MCF 10A (cell line): Measurements from ENCODE around the gene ERLEC1. TPM values are rescaled to one million over a fixed set of nuclear protein-coding genes. Genes with fewer than 3 reads are reported as not detected.
"Not testable (repeated sequence)": the region's sequence is repeated elsewhere in the genome, so short reads cannot be mapped to it uniquely, and the experiment has no call there.

Experiments used
- BruUV-seq: library from RNA; stranded (reverse); fragments of 400-500 nt; replicated peaks from 2 replicates; lab custom pipeline; 2021; lab: Mats Ljungman, UMichigan
- CTCF ChIA-PET: fragments of 300-600 bp; sonication (Branson Sonifier 250); formaldehyde crosslinking; extraction: SDS; loops from one replicate; lab custom pipeline; 2021; ENCODE audit warnings: antibody characterized with exemption, inconsistent platforms; lab: Yijun Ruan, JAX
- POLR2A ChIA-PET: fragments of 300-600, 350-650 bp; sonication (Branson Sonifier 250); formaldehyde crosslinking; extraction: SDS; loops from one replicate; lab custom pipeline; 2020; ENCODE audit warnings: antibody characterized with exemption, inconsistent platforms; lab: Yijun Ruan, JAX
- DNase-seq: peaks from one replicate; pipeline ENCODE4 v3.0.0-alpha.2; 2018; ENCODE audit not compliant: unreplicated experiment
- H3K27ac Mint-ChIP-seq: one replicate; pipeline ENCODE4 v1.8.0; 2022; ENCODE audit warnings: mild to moderate bottlenecking, low read depth, mixed read lengths; ENCODE audit not compliant: unreplicated experiment
- H3K27me3 Mint-ChIP-seq: one replicate; pipeline ENCODE4 v1.8.0; 2022; ENCODE audit warnings: mixed read lengths; ENCODE audit not compliant: insufficient read depth, unreplicated experiment
- H3K36me3 Mint-ChIP-seq: one replicate; pipeline ENCODE4 v1.8.0; 2022; ENCODE audit warnings: mild to moderate bottlenecking, moderate library complexity, mixed read lengths; ENCODE audit not compliant: insufficient read depth, unreplicated experiment
- H3K4me1 Mint-ChIP-seq: one replicate; pipeline ENCODE4 v1.8.0; 2022; ENCODE audit warnings: mixed read lengths; ENCODE audit not compliant: insufficient read depth, unreplicated experiment
- H3K4me3 Mint-ChIP-seq: one replicate; pipeline ENCODE4 v1.8.0; 2022; ENCODE audit warnings: mild to moderate bottlenecking, moderate library complexity, mixed read lengths; ENCODE audit not compliant: unreplicated experiment
- H3K9me3 Mint-ChIP-seq: one replicate; pipeline ENCODE4 v1.8.0; 2022; ENCODE audit warnings: mixed read lengths; ENCODE audit not compliant: unreplicated experiment
- intact Hi-C: fragments of 100-400 bp; cut with micrococcal nuclease; formaldehyde crosslinking; loops from 2 replicates; pipeline ENCODE4 v1.14.1; 2022
- total RNA-seq: library from RNA; stranded (reverse); gene quantifications from 2 replicates; pipeline ENCODE4 v1.2.3, GENCODE V29; 2022
- TF ChIP-seq, protein P1 (sequence below): fragments of 200-600 bp; IDR thresholded peaks from one replicate; pipeline ENCODE4 v1.8.0; 2022; ENCODE audit warnings: antibody characterized with exemption, mild to moderate bottlenecking; ENCODE audit not compliant: unreplicated experiment

ERLEC1 gene
- total RNA-seq, 1 experiment from 2014 or later, result 51.4 TPM

DNA sequence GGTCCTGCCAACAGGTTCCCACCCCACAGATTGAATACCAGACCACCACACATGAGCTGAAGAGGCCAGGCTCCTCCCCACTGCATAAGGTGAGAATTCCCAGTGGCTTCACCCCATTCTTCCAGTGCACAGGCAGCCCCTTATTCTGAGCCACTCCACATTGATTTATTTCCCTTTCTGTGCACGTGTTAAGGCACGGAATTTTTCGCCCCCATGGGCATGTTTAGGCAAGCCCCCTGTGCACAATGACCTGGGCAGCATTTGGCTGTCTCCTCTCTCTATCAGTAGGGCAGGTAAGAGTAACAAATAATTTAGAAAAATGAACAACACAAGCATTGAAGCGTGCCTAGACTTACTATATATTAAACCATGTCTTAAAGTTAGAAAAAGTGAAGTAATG is 34.5 kb upstream of the ERLEC1 start:
- Mint-ChIP-seq H3K9me3 (no peaks in the 10 kb centered on the region), H3K27me3 (no peaks in the 10 kb centered on the region), H3K4me3 (no peak overlapping the region), H3K36me3 (peaks cover 16% of the 10 kb centered on the region), H3K27ac (peak overlapping the region; percentile 19), H3K4me1 (peaks cover 25% of the 10 kb centered on the region)
- intact Hi-C loops, result no loop called here
- POLR2A ChIA-PET, result interaction anchor here (1.2 kb wide), 1 partner anchor 15 kb away, joined by 7 read pairs; the partner anchor contains the start of gene CHAC2
- BruUV-seq, result no TSS peak
- DNase-seq, result no peak
- TF ChIP-seq, protein P1, sequence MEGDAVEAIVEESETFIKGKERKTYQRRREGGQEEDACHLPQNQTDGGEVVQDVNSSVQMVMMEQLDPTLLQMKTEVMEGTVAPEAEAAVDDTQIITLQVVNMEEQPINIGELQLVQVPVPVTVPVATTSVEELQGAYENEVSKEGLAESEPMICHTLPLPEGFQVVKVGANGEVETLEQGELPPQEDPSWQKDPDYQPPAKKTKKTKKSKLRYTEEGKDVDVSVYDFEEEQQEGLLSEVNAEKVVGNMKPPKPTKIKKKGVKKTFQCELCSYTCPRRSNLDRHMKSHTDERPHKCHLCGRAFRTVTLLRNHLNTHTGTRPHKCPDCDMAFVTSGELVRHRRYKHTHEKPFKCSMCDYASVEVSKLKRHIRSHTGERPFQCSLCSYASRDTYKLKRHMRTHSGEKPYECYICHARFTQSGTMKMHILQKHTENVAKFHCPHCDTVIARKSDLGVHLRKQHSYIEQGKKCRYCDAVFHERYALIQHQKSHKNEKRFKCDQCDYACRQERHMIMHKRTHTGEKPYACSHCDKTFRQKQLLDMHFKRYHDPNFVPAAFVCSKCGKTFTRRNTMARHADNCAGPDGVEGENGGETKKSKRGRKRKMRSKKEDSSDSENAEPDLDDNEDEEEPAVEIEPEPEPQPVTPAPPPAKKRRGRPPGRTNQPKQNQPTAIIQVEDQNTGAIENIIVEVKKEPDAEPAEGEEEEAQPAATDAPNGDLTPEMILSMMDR, result no peak
- CTCF ChIA-PET, result interaction anchor here (0.8 to 0.9 kb wide), 2 partner anchors 10 to 349 kb away, joined by 3 to 4 read pairs; no protein-coding TSS in a partner anchor

DNA sequence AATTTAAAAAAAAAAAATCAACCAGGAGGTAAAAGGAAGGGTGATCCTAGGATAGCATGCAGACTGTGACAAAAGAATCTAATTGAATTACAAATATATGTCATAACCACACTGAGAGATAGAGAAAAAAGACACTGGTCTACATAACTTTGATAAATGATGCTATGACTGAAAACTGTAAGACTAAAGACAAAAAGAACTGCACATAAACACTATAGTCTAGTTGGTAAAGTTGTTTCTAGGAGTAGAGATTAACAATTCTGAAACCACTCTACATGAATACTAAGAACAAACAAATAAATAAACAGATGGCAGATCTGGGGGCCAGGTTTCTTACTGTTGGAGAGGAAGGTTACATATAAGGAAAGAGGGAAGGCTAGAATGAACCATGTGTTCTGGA is 33.8 kb upstream of the ERLEC1 start:
- POLR2A ChIA-PET, result no interaction called here
- TF ChIP-seq, protein P1, result no peak
- peaks cover 11% of the 10 kb centered on the region for H3K36me3 Mint-ChIP-seq
- H3K4me1 Mint-ChIP-seq, result peaks cover 25% of the 10 kb centered on the region
- intact Hi-C loops, result no loop called here
- no peak for DNase-seq
- CTCF ChIA-PET, result interaction anchor here (0.5 kb wide), 1 partner anchor 463 kb away, joined by 3 read pairs; no protein-coding TSS in a partner anchor
- no peaks in the 10 kb centered on the region for H3K27me3 Mint-ChIP-seq
- no TSS peak for BruUV-seq
- H3K9me3 Mint-ChIP-seq, result no peaks in the 10 kb centered on the region
- no peak overlapping the region for H3K4me3 Mint-ChIP-seq
- H3K27ac Mint-ChIP-seq, result no peak overlapping the region

DNA sequence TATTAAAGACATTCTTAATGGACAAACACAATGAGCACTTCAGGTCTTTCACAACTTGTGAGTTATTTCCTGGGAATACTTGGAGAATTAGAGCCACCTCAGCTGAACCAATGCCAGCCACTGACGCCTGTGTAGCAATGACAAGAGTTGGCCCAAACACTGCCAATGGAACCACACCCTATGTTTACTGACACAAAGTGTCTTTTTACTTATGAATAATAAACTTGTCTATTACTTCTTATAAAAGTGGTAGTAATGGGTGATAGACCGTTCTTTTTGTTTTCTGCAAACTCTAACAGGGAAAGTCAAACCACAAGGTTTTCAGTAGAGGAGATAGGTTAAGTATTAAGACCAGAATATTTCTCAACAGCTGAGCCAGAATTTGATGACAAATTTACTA is 31.7 kb upstream of the ERLEC1 start:
- no TSS peak for BruUV-seq
- peaks cover 12% of the 10 kb centered on the region for H3K36me3 Mint-ChIP-seq
- H3K9me3 Mint-ChIP-seq, result no peaks in the 10 kb centered on the region
- H3K27ac Mint-ChIP-seq, result peak overlapping the region; percentile 89
- ChIA-PET CTCF (interaction anchor here (1.1 to 2.5 kb wide), 2 partner anchors 12 to 14 kb away, joined by 3 to 9 read pairs; partner anchors contain the start of gene CHAC2), POLR2A (interaction anchor here (0.6 to 3.3 kb wide), 4 partner anchors 11 to 58 kb away, joined by 3 to 27 read pairs (median 4); partner anchors contain the start of gene CHAC2)
- intact Hi-C loops, result no loop called here
- no peaks in the 10 kb centered on the region for H3K27me3 Mint-ChIP-seq
- peak; percentile 82 for DNase-seq
- peaks cover 25% of the 10 kb centered on the region for H3K4me1 Mint-ChIP-seq
- TF ChIP-seq, protein P1, result no peak
- H3K4me3 Mint-ChIP-seq, result no peak overlapping the region

DNA sequence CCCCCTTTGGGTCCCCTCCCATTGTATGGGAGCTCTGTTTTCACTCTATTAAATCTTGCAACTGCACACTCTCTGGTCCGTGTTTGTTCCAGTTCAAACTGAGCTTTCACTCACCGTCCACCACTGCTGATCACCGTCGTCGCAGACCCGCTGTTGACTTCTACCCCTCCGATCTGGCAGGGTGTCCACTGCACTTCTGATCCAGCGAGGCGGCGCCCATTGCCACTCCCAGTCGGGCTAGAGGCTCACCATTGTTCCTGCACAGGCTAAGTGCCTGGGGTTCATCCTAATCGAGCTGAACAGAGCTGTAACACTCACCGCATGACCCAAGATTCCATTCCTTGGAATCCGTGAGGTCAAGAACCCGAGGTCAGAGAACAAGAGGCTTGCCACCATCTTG is 30.2 kb upstream of the ERLEC1 start:
- no peak for DNase-seq
- POLR2A ChIA-PET, result interaction anchor here (1.2 to 3.3 kb wide), 2 partner anchors 10 to 31 kb away, joined by 5 to 27 read pairs; partner anchors contain the start of gene CHAC2
- no peak overlapping the region for H3K4me3 Mint-ChIP-seq

DNA sequence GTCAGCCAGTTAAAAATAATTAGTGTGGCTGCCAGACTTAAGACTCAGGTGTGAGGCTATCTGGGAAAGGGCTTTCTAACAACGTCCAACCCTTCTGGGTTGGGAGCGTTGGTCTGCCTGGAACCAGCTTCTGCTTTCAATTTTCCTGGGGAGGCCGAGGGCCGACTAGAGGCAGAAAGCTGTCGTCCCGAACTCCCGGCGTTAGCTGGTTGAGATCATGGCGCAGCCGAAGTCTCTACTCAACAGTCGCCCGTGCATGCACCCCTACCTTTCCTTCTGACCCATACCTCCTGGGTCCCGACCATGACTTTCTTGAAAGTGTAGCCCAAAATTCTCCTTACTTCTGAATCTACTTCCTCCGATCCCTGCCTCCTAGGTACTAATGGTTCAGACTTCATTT is 29.6 kb upstream of the ERLEC1 start:
- H3K27ac Mint-ChIP-seq, H3K27me3 Mint-ChIP-seq, BruUV-seq, H3K9me3 Mint-ChIP-seq, intact Hi-C loops, DNase-seq, H3K4me3 Mint-ChIP-seq: not testable (repeated sequence)
- ChIA-PET CTCF (interaction anchor here (0.5 to 2.5 kb wide), 2 partner anchors 10 to 116 kb away, joined by 6 to 9 read pairs; partner anchors contain the start of gene CHAC2), POLR2A (interaction anchor here (3.3 kb wide), 1 partner anchor 9 kb away, joined by 27 read pairs; the partner anchor contains the start of gene CHAC2)
- Mint-ChIP-seq H3K36me3 (peaks cover 28% of the 10 kb centered on the region), H3K4me1 (peaks cover 20% of the 10 kb centered on the region)

More for the DNA sequence above, 30.2 kb upstream of the ERLEC1 start:
- H3K36me3 Mint-ChIP-seq, result peaks cover 22% of the 10 kb centered on the region
- TF ChIP-seq, protein P1, result no peak
- H3K9me3 Mint-ChIP-seq, result no peaks in the 10 kb centered on the region
- no peak overlapping the region for H3K27ac Mint-ChIP-seq
- H3K27me3 Mint-ChIP-seq, result no peaks in the 10 kb centered on the region
- peaks cover 22% of the 10 kb centered on the region for H3K4me1 Mint-ChIP-seq
- CTCF ChIA-PET, result interaction anchor here (2.5 kb wide), 1 partner anchor 11 kb away, joined by 9 read pairs; the partner anchor contains the start of gene CHAC2
- no TSS peak for BruUV-seq
- intact Hi-C loops, result no loop called here
